AG04450 (cell line): Measurements from ENCODE around the gene BLTP2. TPM values are rescaled to one million over a fixed set of nuclear protein-coding genes. Genes with fewer than 3 reads are reported as not detected.

Source experiments
- CTCF ChIA-PET: fragments of 300-600, 350-600 bp; formaldehyde crosslinking; extraction: SDS; loops from one replicate; lab custom pipeline; 2022; ENCODE audit warnings: antibody characterized with exemption, inconsistent platforms; lab: Charles Lee
- POLR2A ChIA-PET: fragments of 350-600 bp; formaldehyde crosslinking; extraction: SDS; loops from one replicate; lab custom pipeline; 2021; ENCODE audit warnings: antibody characterized with exemption, inconsistent platforms; lab: Yijun Ruan, JAX
- DNase-seq: peaks from one replicate; pipeline ENCODE4 v3.0.0-alpha.2; 2011; ENCODE audit warnings: low read depth, low spot score
- H3K27ac ChIP-seq: one replicate; pipeline ENCODE4 v1.5.1; 2012; ENCODE audit warnings: low read depth, low read length, control low read depth
- H3K27me3 ChIP-seq: one replicate; pipeline ENCODE4 v1.6.0; 2012; ENCODE audit warnings: low read length; ENCODE audit not compliant: control insufficient read depth, insufficient read depth
- H3K4me3 ChIP-seq: 2 replicates; pipeline ENCODE4 v1.5.1; 2011; ENCODE audit warnings: mild to moderate bottlenecking, low read depth, low read length, control low read depth
- H3K9me3 ChIP-seq: 2 replicates; pipeline ENCODE4 v1.5.1; 2012; ENCODE audit warnings: low read length; ENCODE audit not compliant: control insufficient read depth, insufficient read depth
- CTCF ChIP-seq: IDR thresholded peaks from 2 replicates; pipeline ENCODE4 v1.5.1; 2011; ENCODE audit warnings: low read depth, low read length, control low read depth, inconsistent platforms
- polyA plus RNA-seq: library from polyadenylated mRNA; depleted of rRNA; stranded (reverse); fragments of >200 nt; gene quantifications from 2 replicates; pipeline ENCODE4 v1.2.3, GENCODE V29; 2011

The BLTP2 gene
- polyA plus RNA-seq, 1 experiment, result 141 TPM

GRCh38 chr17:28648698-28649097 is 3.7 kb upstream of the BLTP2 start:
- Histone ChIP-seq H3K27me3 (no peaks in the 10 kb centered on the region), H3K4me3 (no peak overlapping the region), H3K9me3 (no peaks in the 10 kb centered on the region; the same call in 1 of the 2 replicates), H3K27ac (no peak overlapping the region)
- ChIA-PET CTCF (no interaction called here), POLR2A (interaction anchor here (0.6 kb wide), 1 partner anchor 35 kb away, joined by 6 read pairs; no protein-coding TSS in a partner anchor)
- no peak for TF ChIP-seq CTCF
- no peak for DNase-seq

GRCh38 chr17:28646039-28646754 is 1.2 kb upstream of the BLTP2 start:
- Histone ChIP-seq H3K27ac (peak overlapping the region; percentile 42), H3K27me3 (no peaks in the 10 kb centered on the region), H3K9me3 (no peaks in the 10 kb centered on the region; the same call in 1 of the 2 replicates), H3K4me3 (no peak overlapping the region)
- no peak for DNase-seq
- TF ChIP-seq CTCF, result no peak
- POLR2A ChIA-PET, result interaction anchor here (0.8 to 1.2 kb wide), 3 partner anchors 22 to 74 kb away, joined by 3 to 7 read pairs (median 3); partner anchors contain the start of gene RPL23A
- CTCF ChIA-PET, result interaction anchor here (0.9 to 1.4 kb wide), 8 partner anchors 10 to 104 kb away, joined by 3 to 19 read pairs (median 4); partner anchors contain the start of genes SDF2 and SUPT6H

- Histone ChIP-seq H3K9me3 (no peaks in the 10 kb centered on the region; the same call in 1 of the 2 replicates), H3K27ac (peak overlapping the region; percentile 21), H3K4me3 (peak overlapping the region; percentile 65), H3K27me3 (no peaks in the 10 kb centered on the region)
- no peak for DNase-seq
- ChIA-PET CTCF (interaction anchor here (0.8 to 1.4 kb wide), 3 partner anchors 23 to 65 kb away, joined by 3 to 6 read pairs (median 5); no protein-coding TSS in a partner anchor), POLR2A (interaction anchor here (0.9 to 2.2 kb wide), 4 partner anchors 16 to 74 kb away, joined by 3 to 17 read pairs (median 3); partner anchors contain the start of genes PIGS, SDF2 and SUPT6H)
- TF ChIP-seq CTCF, result no peak
Observed at GRCh38 chr17:28645576-28645939, 600 bp upstream of the BLTP2 start.

- no peaks in the 10 kb centered on the region for H3K27me3 ChIP-seq
- DNase-seq, result no peak
- peak; percentile 57 for TF ChIP-seq CTCF
- peak overlapping the region; percentile 52 for H3K27ac ChIP-seq
- POLR2A ChIA-PET, result interaction anchor here (0.6 to 2.2 kb wide), 4 partner anchors 18 to 76 kb away, joined by 3 to 17 read pairs (median 4); partner anchors contain the start of genes PROCA1, SDF2 and SUPT6H
- CTCF ChIA-PET, result interaction anchor here (0.8 to 1.8 kb wide), 9 partner anchors 8 to 470 kb away, joined by 3 to 5 read pairs (median 4); no protein-coding TSS in a partner anchor
- H3K4me3 ChIP-seq, result peak overlapping the region; percentile 91
- H3K9me3 ChIP-seq, result no peaks in the 10 kb centered on the region; the same call in 1 of the 2 replicates
Observed at GRCh38 chr17:28643983-28644786, 773 bp downstream of the BLTP2 start.
